Right lobe of liver (tissue), 6 donors: ENCODE results near the gene TENT5C. TPM values are rescaled to one million over a fixed set of nuclear protein-coding genes. Genes with fewer than 3 reads are reported as not detected.
A peak's percentile ranks its signal among the peaks of the same experiment; 100 is the strongest.

Source experiments
- ATAC-seq, 4 donors: fragments of 200-7000 bp; cut with Tn5 transposase; one replicate each; pipeline ENCODE4 v1.9.1; 2020; ENCODE audit warnings: mild to moderate bottlenecking in 4 of 4, moderate library complexity in 4 of 4
- DNase-seq, 3 donors: peaks; one replicate each; pipeline ENCODE4 v3.0.0-alpha.2; 2020
- H3K27ac ChIP-seq, 3 donors: fragments of 200-600 bp; one replicate each; pipeline ENCODE4 v1.8.0; 2022
- H3K27me3 ChIP-seq, 2 donors: fragments of 200-600 bp; one replicate each; pipeline ENCODE4 v1.8.0; 2022
- H3K36me3 ChIP-seq, 4 donors: fragments of 200-600 bp; sonication (generic) in 1 of 4; one replicate each; pipeline versions ENCODE4 v1.5.1 to v1.8.0; 2017 to 2022; ENCODE audit warnings: control low read depth in 1 of 4
- H3K4me1 ChIP-seq, 4 donors: fragments of 200-600 bp; sonication (generic) in 1 of 4; one replicate each; pipeline versions ENCODE4 v1.5.1 to v1.8.0; 2017 to 2022; ENCODE audit warnings: control low read depth in 1 of 4
- H3K4me3 ChIP-seq, 3 donors: fragments of 200-600 bp; one replicate each; pipeline ENCODE4 v1.8.0; 2022
- H3K9me3 ChIP-seq, 4 donors: fragments of 200-600 bp; sonication (generic) in 1 of 4; one replicate each; pipeline versions ENCODE4 v1.5.1 to v1.8.0; 2017 to 2022; ENCODE audit warnings: control low read depth in 1 of 4
- CTCF ChIP-seq, 4 donors: fragments of 200-600 bp in 3 of 4; fragments of 450-650 bp in 1 of 4; IDR thresholded peaks; one replicate each; pipeline versions ENCODE4 v1.5.1 to v1.8.0; 2016 to 2022; ENCODE audit warnings: antibody characterized with exemption in 4 of 4, mild to moderate bottlenecking in 2 of 4
- POLR2A ChIP-seq: fragments of 450-650 bp; IDR thresholded peaks from one replicate; pipeline ENCODE4 v1.6.1; 2017; ENCODE audit warnings: antibody characterized with exemption, mild to moderate bottlenecking
- WGBS: methylation state at CpG from one replicate; pipeline ENCODE4 v1.1.6; 2018; ENCODE audit warnings: low coverage, low lambda C conversion rate; ENCODE audit not compliant: insufficient coverage; ENCODE audit errors: missing lambda C conversion rate; 5-methylcytosine and 5-hydroxymethylcytosine counted together
- intact Hi-C, 2 donors: fragments of 100-400 bp; cut with DNase I; formaldehyde crosslinking; loops; one replicate each; pipeline versions ENCODE4 v1.11.2 to v1.14.1; 2022
- total RNA-seq, 6 experiments: library from RNA; depleted of rRNA in 2 of 6; stranded (reverse); fragments of >200 nt in 2 of 6; fragmentation: NEBNext Ultra II Directional in 3 of 6; extraction: Animal tissue kit (Norgen Biotek cat#: 25700) in 3 of 6; gene quantifications; one replicate each; pipeline versions ENCODE4 v1.1.0 to v1.2.4, GENCODE V29; 2016 to 2023
- donor health status: DM: no; HTN: yes; CAD: no.
- donor health status: DM: no; HTN: no; CAD: no.
- donor health status: DM: no; HTN: no; CAD: no.
- donor health status: DM: no; HTN: yes; CAD: no.
- donor health status: DM: no; HTN: yes; CAD: no.

Gene TENT5C
- total RNA-seq, 6 experiments from 2014 or later: 2.3 to 13.7 (median 3.0) TPM

- ATAC-seq (no peak), DNase-seq (peak in 1 of 3 donors; percentile 14)
- Histone ChIP-seq H3K4me1 (peaks cover 0 to 14% (median 0%) of the 10 kb centered on the region in 4 donors), H3K27ac (peak overlapping the region in 1 of 3 donors; percentile 4), H3K9me3 (no peaks in the 10 kb centered on the region), H3K36me3 (no peaks in the 10 kb centered on the region), H3K4me3 (no peak overlapping the region), H3K27me3 (no peaks in the 10 kb centered on the region)
- intact Hi-C loops: no loop called here
- no peak for TF ChIP-seq CTCF (IDR thresholded peaks at IDR 0.05)
- TF ChIP-seq POLR2A: no peak
- WGBS: 68% methylated on average over 7 of the region's 8 CpGs
These were observed 7.6 kb downstream of the TENT5C start for GRCh38 chr1:117613249-117613968.

GRCh38 chr1:117613969-117614729, 8.3 kb downstream of the TENT5C start:
- H3K27ac ChIP-seq: peak overlapping the region in 1 of 3 donors; percentile 4
- TF ChIP-seq CTCF (IDR thresholded peaks at IDR 0.05) (no peak), POLR2A (no peak)
- no peaks in the 10 kb centered on the region for H3K9me3 ChIP-seq
- no peak overlapping the region for H3K4me3 ChIP-seq
- WGBS: 35% methylated on average over 9 of the region's 9 CpGs
- ATAC-seq: peak; percentile 67 to 74 (median 70)
- H3K27me3 ChIP-seq: no peaks in the 10 kb centered on the region
- intact Hi-C loops: no loop called here
- no peaks in the 10 kb centered on the region for H3K36me3 ChIP-seq
- peak in 1 of 3 donors; percentile 42 for DNase-seq
- peaks cover 0 to 14% (median 0%) of the 10 kb centered on the region in 4 donors for H3K4me1 ChIP-seq

- Histone ChIP-seq H3K27ac (no peak overlapping the region), H3K36me3 (no peaks in the 10 kb centered on the region), H3K9me3 (no peaks in the 10 kb centered on the region), H3K4me3 (no peak overlapping the region), H3K27me3 (no peaks in the 10 kb centered on the region), H3K4me1 (peaks cover 0 to 14% (median 0%) of the 10 kb centered on the region in 4 donors)
- WGBS: 54% methylated on average over 2 of the region's 3 CpGs
- intact Hi-C loops: no loop called here
- TF ChIP-seq CTCF (IDR thresholded peaks at IDR 0.05): no peak
- TF ChIP-seq POLR2A: no peak
- ATAC-seq (peak in 3 of 4 donors; percentile 15 to 36 (median 22)), DNase-seq (no peak)
These were observed 9.6 kb downstream of the TENT5C start for GRCh38 chr1:117615474-117615873.

GRCh38 chr1:117616356-117616755, 10.5 kb downstream of the TENT5C start:
- WGBS: 67% methylated on average over 3 of the region's 3 CpGs
- Histone ChIP-seq H3K27me3 (no peaks in the 10 kb centered on the region), H3K4me3 (no peak overlapping the region), H3K27ac (no peak overlapping the region), H3K36me3 (no peaks in the 10 kb centered on the region), H3K9me3 (no peaks in the 10 kb centered on the region), H3K4me1 (peaks cover 0 to 14% (median 0%) of the 10 kb centered on the region in 4 donors)
- DNase-seq (no peak), ATAC-seq (no peak)
- intact Hi-C loops: no loop called here
- TF ChIP-seq POLR2A: no peak
- no peak for TF ChIP-seq CTCF (IDR thresholded peaks at IDR 0.05)
